DOHH2 (cell line): ENCODE measurements around the gene SLC26A3.

Experiments used
- H3F3A ChIP-seq: fragments of 200-600 bp; sonication (generic), shearing (Covaris generic); 2 replicates; pipeline ENCODE4 v1.6.0; 2016; ENCODE audit warnings: antibody characterized with exemption, mild to moderate bottlenecking; ENCODE audit not compliant: control insufficient read depth, insufficient read depth
- H3K27ac ChIP-seq: fragments of 200-600 bp; sonication (generic); 2 replicates; pipeline ENCODE4 v1.5.1; 2014; ENCODE audit warnings: low read depth, mild to moderate bottlenecking, low read length, moderate library complexity
- H3K27me3 ChIP-seq: fragments of 200-600 bp; sonication (generic); 2 replicates; pipeline ENCODE4 v1.6.1; 2014; ENCODE audit warnings: mild to moderate bottlenecking, low read length, mixed read lengths; ENCODE audit not compliant: control insufficient read depth
- H3K36me3 ChIP-seq: fragments of 200-600 bp; sonication (generic); 2 replicates; pipeline ENCODE4 v1.6.1; 2014; ENCODE audit warnings: mild to moderate bottlenecking, low read length, moderate library complexity, mixed read lengths; ENCODE audit not compliant: control insufficient read depth
- H3K4me1 ChIP-seq: fragments of 200-600 bp; sonication (generic); 2 replicates; pipeline ENCODE4 v1.6.1; 2014; ENCODE audit warnings: mild to moderate bottlenecking, low read length, mixed read lengths; ENCODE audit not compliant: control insufficient read depth
- H3K4me2 ChIP-seq: fragments of 200-600 bp; sonication (generic); 2 replicates; pipeline ENCODE4 v1.6.0; 2014; ENCODE audit warnings: mild to moderate bottlenecking, low read length, moderate library complexity
- H3K4me3 ChIP-seq: fragments of 200-600 bp; sonication (generic); 2 replicates; pipeline ENCODE4 v1.5.1; 2014; ENCODE audit warnings: mild to moderate bottlenecking, low read length, mixed read lengths
- H3K79me2 ChIP-seq: fragments of 200-600 bp; sonication (generic); 2 replicates; pipeline ENCODE4 v1.6.1; 2014; ENCODE audit warnings: mild to moderate bottlenecking, low read length, mixed read lengths; ENCODE audit not compliant: control insufficient read depth
- H3K9me2 ChIP-seq: fragments of 200-600 bp; sonication (generic); replicated peaks from 2 replicates; pipeline ENCODE4 v1.6.1; 2014; ENCODE audit warnings: mild to moderate bottlenecking, low read length, mixed read lengths; ENCODE audit not compliant: control insufficient read depth
- H3K9me3 ChIP-seq: fragments of 200-600 bp; sonication (generic); 2 replicates; pipeline ENCODE4 v1.6.1; 2014; ENCODE audit warnings: antibody characterized with exemption, low read length, mixed read lengths; ENCODE audit not compliant: control insufficient read depth, insufficient read depth
- H4K20me1 ChIP-seq: fragments of 200-600 bp; sonication (generic); 2 replicates; pipeline ENCODE4 v1.6.0; 2014; ENCODE audit warnings: low read depth, mild to moderate bottlenecking, antibody characterized with exemption, low read length, moderate library complexity; ENCODE audit not compliant: control insufficient read depth, insufficient read depth
- EZH2phosphoT487 ChIP-seq: fragments of 200-600 bp; sonication (generic); IDR thresholded peaks from 2 replicates; pipeline ENCODE4 v1.6.1; 2017; ENCODE audit warnings: borderline replicate concordance, mild to moderate bottlenecking, antibody characterized with exemption, low read length, moderate library complexity, mixed read lengths
- TF ChIP-seq, protein P1 (sequence below): fragments of 200-600 bp; sonication (generic); IDR thresholded peaks from one replicate; pipeline ENCODE4 v1.5.1; 2014; ENCODE audit warnings: antibody characterized with exemption, mild to moderate bottlenecking, low read depth, low read length; ENCODE audit not compliant: poor library complexity, severe bottlenecking

The SLC26A3 gene

GRCh38 chr7:107726356-107727130 lies 76.5 kb downstream of the SLC26A3 start:
- Histone ChIP-seq H3K79me2 (no peaks in the 10 kb centered on the region), H3F3A (no peaks in the 10 kb centered on the region), H3K9me2 (no peaks in the 10 kb centered on the region), H4K20me1 (no peaks in the 10 kb centered on the region), H3K4me1 (no peaks in the 10 kb centered on the region), H3K9me3 (no peaks in the 10 kb centered on the region), H3K4me3 (no peak overlapping the region), H3K27ac (no peak overlapping the region), H3K4me2 (no peak overlapping the region), H3K36me3 (no peaks in the 10 kb centered on the region), H3K27me3 (peaks cover 23% of the 10 kb centered on the region)
- TF ChIP-seq, protein P1, sequence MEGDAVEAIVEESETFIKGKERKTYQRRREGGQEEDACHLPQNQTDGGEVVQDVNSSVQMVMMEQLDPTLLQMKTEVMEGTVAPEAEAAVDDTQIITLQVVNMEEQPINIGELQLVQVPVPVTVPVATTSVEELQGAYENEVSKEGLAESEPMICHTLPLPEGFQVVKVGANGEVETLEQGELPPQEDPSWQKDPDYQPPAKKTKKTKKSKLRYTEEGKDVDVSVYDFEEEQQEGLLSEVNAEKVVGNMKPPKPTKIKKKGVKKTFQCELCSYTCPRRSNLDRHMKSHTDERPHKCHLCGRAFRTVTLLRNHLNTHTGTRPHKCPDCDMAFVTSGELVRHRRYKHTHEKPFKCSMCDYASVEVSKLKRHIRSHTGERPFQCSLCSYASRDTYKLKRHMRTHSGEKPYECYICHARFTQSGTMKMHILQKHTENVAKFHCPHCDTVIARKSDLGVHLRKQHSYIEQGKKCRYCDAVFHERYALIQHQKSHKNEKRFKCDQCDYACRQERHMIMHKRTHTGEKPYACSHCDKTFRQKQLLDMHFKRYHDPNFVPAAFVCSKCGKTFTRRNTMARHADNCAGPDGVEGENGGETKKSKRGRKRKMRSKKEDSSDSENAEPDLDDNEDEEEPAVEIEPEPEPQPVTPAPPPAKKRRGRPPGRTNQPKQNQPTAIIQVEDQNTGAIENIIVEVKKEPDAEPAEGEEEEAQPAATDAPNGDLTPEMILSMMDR: no peak
- TF ChIP-seq EZH2phosphoT487: no peak

GRCh38 chr7:107725138-107725740 lies 77.8 kb downstream of the SLC26A3 start:
- no peaks in the 10 kb centered on the region for H3K4me1 ChIP-seq
- no peaks in the 10 kb centered on the region for H3K9me2 ChIP-seq

GRCh38 chr7:107723255-107723654 lies 79.8 kb downstream of the SLC26A3 start:
- H3K9me2 ChIP-seq: no peaks in the 10 kb centered on the region
- no peaks in the 10 kb centered on the region for H3F3A ChIP-seq
- H3K27me3 ChIP-seq: peaks cover 30% of the 10 kb centered on the region
- H4K20me1 ChIP-seq: no peaks in the 10 kb centered on the region
- H3K79me2 ChIP-seq: no peaks in the 10 kb centered on the region
- no peak overlapping the region for H3K4me3 ChIP-seq
- TF ChIP-seq, protein P1: no peak
- TF ChIP-seq EZH2phosphoT487: no peak
- no peak overlapping the region for H3K4me2 ChIP-seq
- H3K9me3 ChIP-seq: no peaks in the 10 kb centered on the region
- H3K4me1 ChIP-seq: no peaks in the 10 kb centered on the region
- no peak overlapping the region for H3K27ac ChIP-seq
- no peaks in the 10 kb centered on the region for H3K36me3 ChIP-seq

More at GRCh38 chr7:107725138-107725740, 77.8 kb downstream of the SLC26A3 start:
- TF ChIP-seq, protein P1: peak; percentile 67
- no peak for TF ChIP-seq EZH2phosphoT487
- H3K9me3 ChIP-seq: no peaks in the 10 kb centered on the region
- H3K36me3 ChIP-seq: no peaks in the 10 kb centered on the region
- H4K20me1 ChIP-seq: no peaks in the 10 kb centered on the region
- no peak overlapping the region for H3K4me2 ChIP-seq
- no peaks in the 10 kb centered on the region for H3K79me2 ChIP-seq
- H3K27me3 ChIP-seq: peaks cover 29% of the 10 kb centered on the region
- H3K4me3 ChIP-seq: no peak overlapping the region
- H3K27ac ChIP-seq: no peak overlapping the region
- H3F3A ChIP-seq: no peaks in the 10 kb centered on the region
